GM12875 (cell line): ENCODE data around the gene GSTA2.
"Not testable (repeated sequence)": the region's sequence is repeated elsewhere in the genome, so short reads cannot be mapped to it uniquely, and the experiment has no call there.

ENCODE experiments used
- H3K4me3 ChIP-seq: one replicate; pipeline ENCODE4 v1.5.1; 2011; ENCODE audit warnings: low read depth, low read length, control low read depth
- CTCF ChIP-seq: IDR thresholded peaks from 2 replicates; pipeline ENCODE4 v1.5.1; 2011; ENCODE audit warnings: low read depth, mild to moderate bottlenecking, control low read depth, inconsistent platforms, low read length, moderate library complexity, borderline replicate concordance; ENCODE audit not compliant: insufficient read depth

The GSTA2 gene

GRCh38 chr6:52725535-52726192 lies 37.6 kb downstream of the GSTA2 start:
- no peak overlapping the region for H3K4me3 ChIP-seq
- no peak for TF ChIP-seq CTCF

- H3K4me3 ChIP-seq = no peak overlapping the region
Measured at GRCh38 chr6:52725143-52725534, 38.1 kb downstream of the GSTA2 start.

GRCh38 chr6:52724406-52725121 lies 38.7 kb downstream of the GSTA2 start:
- peak; percentile 92 for TF ChIP-seq CTCF
- no peak overlapping the region for H3K4me3 ChIP-seq

More at GRCh38 chr6:52725143-52725534, 38.1 kb downstream of the GSTA2 start:
- TF ChIP-seq CTCF = no peak

- no peak for TF ChIP-seq CTCF
Measured at GRCh38 chr6:52724042-52724405, 39.3 kb downstream of the GSTA2 start.

GRCh38 chr6:52720321-52720720 lies 43.0 kb downstream of the GSTA2 start:
- no peak for TF ChIP-seq CTCF
- no peak overlapping the region for H3K4me3 ChIP-seq

More at GRCh38 chr6:52724042-52724405, 39.3 kb downstream of the GSTA2 start:
- no peak overlapping the region for H3K4me3 ChIP-seq

- H3K4me3 ChIP-seq = no peak overlapping the region
- no peak for TF ChIP-seq CTCF
Measured at GRCh38 chr6:52718550-52718949, 44.7 kb downstream of the GSTA2 start.

GRCh38 chr6:52714761-52715160 lies 48.5 kb downstream of the GSTA2 start:
- not testable (repeated sequence) for H3K4me3 ChIP-seq
